Epithelial cell of esophagus (primary cell): Measurements from ENCODE around the gene KCNK5.
A peak's percentile ranks its signal among the peaks of the same experiment; 100 is the strongest.

ENCODE experiments used
- DNase-seq: peaks from one replicate; pipeline ENCODE4 v3.0.0; 2010; ENCODE audit warnings: low read depth
- H3K4me3 ChIP-seq: 2 replicates; pipeline ENCODE4 v1.5.1; 2011; ENCODE audit warnings: mild to moderate bottlenecking, low read length, control low read depth
- CTCF ChIP-seq: IDR thresholded peaks from 2 replicates; pipeline ENCODE4 v1.5.1; 2011; ENCODE audit warnings: low read depth, mild to moderate bottlenecking, low read length, control low read depth, inconsistent platforms; ENCODE audit not compliant: insufficient read depth; ENCODE audit errors: missing control alignments

The KCNK5 gene

GRCh38 chr6:39268171-39268570, 38.9 kb upstream of the KCNK5 start:
- no peak for TF ChIP-seq CTCF
- H3K4me3 ChIP-seq: no peak overlapping the region
- no peak for DNase-seq

DNA sequence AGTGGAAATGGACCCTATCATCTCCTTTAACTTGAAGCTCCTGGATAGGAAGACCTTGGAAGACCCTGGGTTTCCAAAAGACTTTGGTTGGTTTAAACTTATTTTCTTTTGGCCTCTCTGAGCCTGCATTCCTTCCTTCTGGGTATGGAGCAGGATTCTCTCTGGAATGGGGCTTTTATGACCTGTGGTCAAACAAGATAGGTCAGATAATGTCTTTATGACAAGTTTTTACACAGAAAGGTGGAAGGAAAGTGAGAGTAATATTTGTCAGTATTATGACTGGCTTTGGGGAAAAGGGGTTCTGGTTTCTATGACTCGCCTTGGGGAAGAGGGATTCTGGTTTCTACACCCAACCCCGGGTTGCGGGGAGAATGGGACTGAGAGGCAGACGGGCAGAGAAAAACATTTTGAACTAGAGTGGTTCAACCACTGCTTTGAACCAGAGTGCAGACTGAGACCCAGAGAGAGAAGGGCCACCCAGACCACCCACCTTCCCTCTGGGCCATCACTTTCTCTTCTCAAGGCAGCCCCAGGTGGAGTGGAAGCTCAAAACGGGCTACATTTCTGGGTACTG, 37.6 kb upstream of the KCNK5 start:
- no peak overlapping the region for H3K4me3 ChIP-seq
- no peak for TF ChIP-seq CTCF
- DNase-seq: no peak

DNA sequence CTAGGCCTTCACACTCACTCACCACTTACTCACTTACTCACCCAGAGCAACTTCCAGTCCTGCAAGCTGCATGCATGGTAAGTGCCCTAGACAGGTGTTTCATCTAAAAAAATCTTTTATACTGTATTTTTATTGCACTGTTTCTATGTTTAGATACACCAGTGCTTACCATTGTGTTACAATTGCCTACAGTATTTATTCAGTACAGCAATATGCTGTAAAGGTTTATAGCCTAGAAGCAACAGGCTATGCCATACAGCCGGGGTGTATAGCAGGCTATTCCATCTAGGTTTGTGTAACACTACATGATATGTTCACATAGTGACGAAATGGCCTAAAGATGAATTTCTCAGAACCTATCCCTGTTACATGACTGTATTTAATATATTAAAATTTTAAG, 37.1 kb upstream of the KCNK5 start:
- DNase-seq: peak; percentile 14
- TF ChIP-seq CTCF: no peak

GRCh38 chr6:39263303-39264037, 34.2 kb upstream of the KCNK5 start:
- DNase-seq: no peak
- no peak overlapping the region for H3K4me3 ChIP-seq
- TF ChIP-seq CTCF: no peak

More for the DNA sequence above, 37.1 kb upstream of the KCNK5 start:
- H3K4me3 ChIP-seq: no peak overlapping the region

- no peak for TF ChIP-seq CTCF
- DNase-seq: no peak
- no peak overlapping the region for H3K4me3 ChIP-seq
Measured at GRCh38 chr6:39261751-39262150, 32.5 kb upstream of the KCNK5 start.

DNA sequence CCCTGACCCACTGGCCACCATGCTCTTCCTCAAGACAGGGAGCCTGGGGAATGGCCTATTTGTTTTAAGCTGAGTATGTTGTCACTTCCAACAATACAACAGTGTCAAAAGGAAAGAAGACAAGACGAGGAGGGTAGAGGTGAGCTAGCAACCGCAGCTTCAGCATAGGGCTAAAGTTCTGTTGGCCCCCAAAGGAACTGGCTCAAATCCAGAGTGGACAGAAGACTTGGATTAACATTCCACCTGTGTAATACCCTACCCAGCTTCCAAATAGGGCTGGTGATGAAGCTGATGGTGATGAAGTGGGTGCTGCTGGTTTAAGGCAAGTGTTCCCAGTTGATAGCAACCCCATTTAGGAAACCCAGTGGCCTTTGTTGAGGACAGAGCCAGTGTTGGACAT, 31.7 kb upstream of the KCNK5 start:
- no peak for DNase-seq
- no peak for TF ChIP-seq CTCF
- H3K4me3 ChIP-seq: no peak overlapping the region

DNA sequence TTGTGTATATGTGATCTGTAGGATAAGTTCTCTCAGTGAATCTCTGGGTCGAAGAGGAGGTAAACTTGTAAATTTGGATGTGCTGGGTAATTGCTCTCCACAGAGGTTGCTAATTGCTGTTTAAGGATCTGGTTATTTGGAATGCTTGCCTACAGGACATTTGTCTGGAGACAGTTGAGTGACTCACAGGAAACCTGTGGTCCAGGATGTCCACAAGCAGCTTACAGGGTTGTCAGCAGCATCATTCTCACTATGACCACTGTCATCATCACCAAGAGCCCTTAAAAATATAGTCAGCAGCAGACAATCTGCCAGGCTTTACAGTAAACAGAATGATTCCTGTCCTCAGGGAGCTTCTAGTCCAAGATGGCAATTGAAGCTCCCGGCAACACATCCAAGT, 31.2 kb upstream of the KCNK5 start:
- TF ChIP-seq CTCF: no peak
- no peak for DNase-seq
- no peak overlapping the region for H3K4me3 ChIP-seq
